Suprapubic skin (tissue), 4 donors: ENCODE measurements around the gene GPR50. TPM values are rescaled to one million over a fixed set of nuclear protein-coding genes. Genes with fewer than 3 reads are reported as not detected.

Experiments used
- DNase-seq, 2 donors: peaks; one replicate each; pipeline ENCODE4 v3.0.0-alpha.2; 2019; ENCODE audit warnings: low spot score in 2 of 2
- H3K27ac ChIP-seq: fragments of 200-600 bp; sonication (generic); one replicate; pipeline ENCODE4 v1.5.1; 2019
- H3K27me3 ChIP-seq: fragments of 200-600 bp; sonication (generic); one replicate; pipeline ENCODE4 v1.5.1; 2019
- H3K36me3 ChIP-seq: fragments of 200-600 bp; sonication (generic); one replicate; pipeline ENCODE4 v1.5.1; 2019
- H3K4me1 ChIP-seq: fragments of 200-600 bp; sonication (generic); one replicate; pipeline ENCODE4 v1.5.1; 2019
- H3K4me3 ChIP-seq: fragments of 200-600 bp; sonication (generic); one replicate; pipeline ENCODE4 v1.5.1; 2019; ENCODE audit warnings: mild to moderate bottlenecking
- H3K9me3 ChIP-seq: fragments of 200-600 bp; sonication (generic); one replicate; pipeline ENCODE4 v1.5.1; 2019
- CTCF ChIP-seq, 2 donors: fragments of 200-600 bp in 1 of 2; fragments of 450-650 bp in 1 of 2; sonication (generic) in 1 of 2; IDR thresholded peaks; one replicate each; pipeline ENCODE4 v1.5.1; 2016 to 2019; ENCODE audit warnings: antibody characterized with exemption in 2 of 2, mild to moderate bottlenecking in 1 of 2, moderate library complexity in 1 of 2
- EP300 ChIP-seq: sonication (generic); formaldehyde crosslinking; IDR thresholded peaks from one replicate; pipeline ENCODE4 v1.6.1; 2017; ENCODE audit warnings: antibody characterized with exemption
- POLR2A ChIP-seq, 2 donors: fragments of 450-650 bp; IDR thresholded peaks; one replicate each; pipeline ENCODE4 v1.6.1; 2017; ENCODE audit warnings: antibody characterized with exemption in 2 of 2, mild to moderate bottlenecking in 2 of 2, moderate library complexity in 2 of 2
- POLR2AphosphoS5 ChIP-seq, 3 donors: sonication (generic); formaldehyde crosslinking; IDR thresholded peaks; one replicate each; pipeline ENCODE4 v1.6.1; 2017; ENCODE audit warnings: antibody characterized with exemption in 3 of 3
- WGBS: methylation state at CpG from one replicate; pipeline ENCODE4 v1.1.5; 2018; 5-methylcytosine and 5-hydroxymethylcytosine counted together
- total RNA-seq, 4 donors: library from RNA; depleted of rRNA; stranded (reverse); fragments of >200 nt; gene quantifications; one replicate each; pipeline ENCODE4 v1.1.0, GENCODE V29; 2016

The GPR50 gene
- total RNA-seq, 4 donors from 2014 or later, result not detected

GRCh38 chrX:151177141-151178027 is 1.0 kb downstream of the GPR50 start:
- H3K4me3 ChIP-seq, result peak overlapping the region; percentile 33
- no peak overlapping the region for H3K27ac ChIP-seq
- peaks cover 67% of the 10 kb centered on the region for H3K27me3 ChIP-seq
- H3K4me1 ChIP-seq, result peaks cover 9% of the 10 kb centered on the region
- H3K9me3 ChIP-seq, result no peaks in the 10 kb centered on the region
- TF ChIP-seq POLR2A (IDR thresholded peaks at IDR 0.05) (no peak), EP300 (no peak), POLR2AphosphoS5 (IDR thresholded peaks at IDR 0.05) (no peak), CTCF (IDR thresholded peaks at IDR 0.05) (no peak)
- H3K36me3 ChIP-seq, result no peaks in the 10 kb centered on the region
- WGBS, result 36% methylated on average over 42 of the region's 96 CpGs
- no peak for DNase-seq

- Histone ChIP-seq H3K4me1 (peaks cover 9% of the 10 kb centered on the region), H3K36me3 (no peaks in the 10 kb centered on the region), H3K27me3 (peaks cover 74% of the 10 kb centered on the region), H3K4me3 (no peak overlapping the region), H3K9me3 (no peaks in the 10 kb centered on the region), H3K27ac (no peak overlapping the region)
- 30% methylated on average over 18 of the region's 18 CpGs for WGBS
- TF ChIP-seq POLR2A (IDR thresholded peaks at IDR 0.05) (no peak), POLR2AphosphoS5 (IDR thresholded peaks at IDR 0.05) (no peak), CTCF (IDR thresholded peaks at IDR 0.05) (no peak), EP300 (no peak)
- DNase-seq, result no peak
These were observed 2.4 kb downstream of the GPR50 start for GRCh38 chrX:151178746-151179145.

GRCh38 chrX:151180400-151180799 is 4.0 kb downstream of the GPR50 start:
- H3K27me3 ChIP-seq, result peaks cover 62% of the 10 kb centered on the region
- no peaks in the 10 kb centered on the region for H3K9me3 ChIP-seq
- no peak overlapping the region for H3K4me3 ChIP-seq
- H3K36me3 ChIP-seq, result no peaks in the 10 kb centered on the region
- DNase-seq, result no peak
- H3K4me1 ChIP-seq, result peaks cover 9% of the 10 kb centered on the region
- no peak overlapping the region for H3K27ac ChIP-seq
- TF ChIP-seq EP300 (no peak), POLR2A (IDR thresholded peaks at IDR 0.05) (no peak), POLR2AphosphoS5 (IDR thresholded peaks at IDR 0.05) (no peak), CTCF (IDR thresholded peaks at IDR 0.05) (no peak)
- 97% methylated on average over 18 of the region's 18 CpGs for WGBS

- TF ChIP-seq CTCF (IDR thresholded peaks at IDR 0.05) (no peak), EP300 (no peak), POLR2AphosphoS5 (IDR thresholded peaks at IDR 0.05) (no peak), POLR2A (IDR thresholded peaks at IDR 0.05) (no peak)
- Histone ChIP-seq H3K4me1 (peaks cover 9% of the 10 kb centered on the region), H3K4me3 (no peak overlapping the region), H3K27ac (no peak overlapping the region), H3K36me3 (no peaks in the 10 kb centered on the region), H3K27me3 (peaks cover 55% of the 10 kb centered on the region), H3K9me3 (no peaks in the 10 kb centered on the region)
- DNase-seq, result no peak
- 85% methylated on average over 4 of the region's 7 CpGs for WGBS
These were observed 4.7 kb downstream of the GPR50 start for GRCh38 chrX:151181088-151181487.

- Histone ChIP-seq H3K4me1 (no peaks in the 10 kb centered on the region), H3K4me3 (no peak overlapping the region), H3K27me3 (peaks cover 33% of the 10 kb centered on the region), H3K9me3 (no peaks in the 10 kb centered on the region), H3K36me3 (no peaks in the 10 kb centered on the region), H3K27ac (no peak overlapping the region)
- no peak for DNase-seq
- WGBS, result 53% methylated on average over 6 of the region's 6 CpGs
- TF ChIP-seq CTCF (IDR thresholded peaks at IDR 0.05), result no peak
- TF ChIP-seq POLR2A (IDR thresholded peaks at IDR 0.05), result no peak
- no peak for TF ChIP-seq POLR2AphosphoS5 (IDR thresholded peaks at IDR 0.05)
- TF ChIP-seq EP300, result no peak
These were observed 6.9 kb downstream of the GPR50 start for GRCh38 chrX:151183233-151183753.
